ENCODE measurements around the gene MED10. TPM values are rescaled to one million over a fixed set of nuclear protein-coding genes. Genes with fewer than 3 reads are reported as not detected.
"Not testable (repeated sequence)": the region's sequence is repeated elsewhere in the genome, so short reads cannot be mapped to it uniquely, and the experiment has no call there.

The MED10 gene
- polyA plus RNA-seq, 1 donor, result 37.1 TPM

DNA sequence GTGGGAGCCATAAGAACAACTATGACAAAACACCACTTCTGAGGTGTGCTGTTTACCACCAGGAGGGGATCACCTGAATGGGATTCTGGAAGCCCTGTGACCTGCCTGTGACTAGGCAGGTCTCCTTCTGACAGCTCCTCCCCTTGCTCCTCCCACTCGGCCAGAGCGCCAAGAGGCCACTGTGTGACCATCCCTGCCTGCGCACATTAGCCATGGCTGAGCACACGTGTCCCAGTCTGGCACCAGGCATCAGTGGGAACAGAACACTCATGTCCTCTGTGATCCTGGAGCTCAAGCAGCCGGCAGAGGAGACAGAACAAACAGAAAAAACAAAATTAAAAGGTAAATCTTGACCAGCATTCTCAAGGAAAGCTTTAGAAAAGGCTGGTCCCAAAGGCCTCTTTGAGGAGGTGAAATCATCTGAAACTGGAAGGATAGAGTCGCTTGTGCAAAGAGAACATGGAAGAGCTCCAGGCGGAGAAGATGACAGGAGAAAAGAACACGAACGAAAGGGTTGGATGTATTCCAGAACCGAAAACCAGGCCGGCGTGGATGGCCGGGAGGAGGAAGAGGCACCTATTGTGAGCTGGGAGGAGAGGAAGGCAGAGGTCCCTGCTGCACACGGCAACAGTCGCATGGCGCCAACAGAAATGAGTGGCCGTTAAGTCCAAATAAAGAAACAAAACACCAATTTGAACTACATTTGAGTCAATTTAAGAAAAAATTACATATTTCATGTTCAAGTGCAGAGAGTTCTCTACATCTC lies 5.1 kb downstream of the MED10 start:
- no peak for DNase-seq (ENCODE audit: low read depth)

DNA sequence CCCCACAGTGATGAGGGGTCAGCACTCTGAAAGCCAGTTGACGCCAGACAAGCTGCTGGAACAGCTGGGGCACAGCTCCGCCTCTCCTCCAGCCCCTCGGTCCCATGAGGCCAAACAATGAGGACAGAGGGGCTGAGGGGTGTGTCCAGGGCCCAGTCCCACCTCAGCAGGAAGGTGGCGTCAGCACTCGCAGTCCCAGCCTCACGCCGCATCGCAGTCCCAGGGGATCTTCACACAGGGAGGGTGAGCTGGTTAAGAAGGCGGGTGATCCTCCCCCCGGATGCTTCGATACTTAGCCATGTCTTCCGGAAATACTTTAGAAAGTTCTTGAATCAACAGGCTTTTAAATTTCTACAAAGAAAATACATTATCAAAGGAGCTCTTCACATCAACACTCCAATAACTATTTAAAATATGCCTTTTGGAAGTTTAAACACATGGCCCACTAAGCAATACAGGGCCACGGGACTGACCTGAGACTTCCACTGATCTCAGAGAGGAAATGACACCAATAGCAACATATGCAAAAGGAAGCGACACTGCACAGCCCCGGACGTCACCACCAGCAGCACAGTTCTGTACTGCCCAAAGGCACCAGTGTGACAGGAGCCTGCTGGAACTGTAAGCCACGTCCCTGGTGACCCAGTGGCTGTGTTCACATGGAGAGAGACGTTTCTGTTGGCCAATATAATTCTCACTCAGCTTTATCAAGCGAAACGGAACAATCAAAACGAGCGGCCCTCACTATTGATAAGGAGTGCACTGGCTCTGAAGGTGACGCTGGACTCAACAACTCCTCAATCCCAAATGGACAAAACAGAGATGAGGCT lies 5.9 kb downstream of the MED10 start:
- DNase-seq (ENCODE audit: low read depth), result no peak

DNA sequence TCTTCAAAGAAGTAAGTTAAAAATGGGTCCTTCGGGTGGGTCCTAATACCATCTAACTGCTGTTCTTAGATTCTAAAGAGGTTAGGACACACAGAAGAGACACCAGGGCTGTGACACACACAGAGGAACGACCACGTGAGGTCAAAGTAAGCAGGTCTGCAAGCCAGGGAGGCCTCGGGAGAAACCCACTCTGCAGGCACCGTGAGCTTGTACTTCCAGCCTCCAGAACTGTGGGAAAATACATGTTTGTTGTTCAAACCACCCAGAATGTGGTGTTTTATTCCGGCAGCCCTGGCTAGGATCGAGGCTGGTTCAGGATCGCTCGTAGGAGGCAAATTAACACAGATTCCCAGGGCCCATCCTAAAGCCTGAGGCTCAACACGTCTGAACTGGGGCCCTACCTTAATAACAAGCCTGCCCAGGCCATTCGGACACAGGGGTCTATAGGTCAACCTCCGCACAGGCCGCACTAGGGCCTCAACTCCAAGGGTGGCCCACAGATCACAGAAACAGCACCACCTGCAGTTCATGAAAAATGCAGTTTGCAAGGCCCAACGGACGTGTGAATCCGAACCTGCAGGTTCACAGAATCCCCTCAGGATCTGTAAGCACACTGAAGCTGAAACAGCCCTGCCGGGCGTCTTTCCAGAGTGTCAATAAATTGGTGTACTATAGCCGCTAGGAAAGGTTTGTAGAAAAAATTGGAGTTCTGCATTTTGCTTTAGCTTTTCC lies 7.1 kb downstream of the MED10 start:
- DNase-seq (ENCODE audit: low read depth), result no peak

DNA sequence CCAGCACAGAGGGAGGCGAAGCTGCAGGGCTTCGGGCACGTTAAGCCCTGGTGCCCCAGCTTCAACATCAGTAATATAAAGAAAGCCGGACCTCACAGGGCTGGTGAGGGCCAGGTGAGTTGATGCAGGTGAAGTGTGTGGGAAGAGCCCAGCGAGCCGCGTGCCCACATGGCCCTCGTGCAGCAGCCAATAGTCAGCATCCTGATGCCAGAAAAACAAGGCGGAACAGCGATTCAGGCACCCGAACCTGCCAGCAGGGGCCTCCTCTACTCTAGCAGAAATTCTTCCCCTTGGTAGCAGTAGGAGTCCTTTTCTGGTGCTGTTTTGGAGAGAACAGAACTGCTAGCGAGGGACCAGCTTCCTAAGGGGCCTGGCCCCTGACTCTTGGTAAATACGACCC lies 7.8 kb downstream of the MED10 start:
- DNase-seq (ENCODE audit: low read depth), result no peak

DNA sequence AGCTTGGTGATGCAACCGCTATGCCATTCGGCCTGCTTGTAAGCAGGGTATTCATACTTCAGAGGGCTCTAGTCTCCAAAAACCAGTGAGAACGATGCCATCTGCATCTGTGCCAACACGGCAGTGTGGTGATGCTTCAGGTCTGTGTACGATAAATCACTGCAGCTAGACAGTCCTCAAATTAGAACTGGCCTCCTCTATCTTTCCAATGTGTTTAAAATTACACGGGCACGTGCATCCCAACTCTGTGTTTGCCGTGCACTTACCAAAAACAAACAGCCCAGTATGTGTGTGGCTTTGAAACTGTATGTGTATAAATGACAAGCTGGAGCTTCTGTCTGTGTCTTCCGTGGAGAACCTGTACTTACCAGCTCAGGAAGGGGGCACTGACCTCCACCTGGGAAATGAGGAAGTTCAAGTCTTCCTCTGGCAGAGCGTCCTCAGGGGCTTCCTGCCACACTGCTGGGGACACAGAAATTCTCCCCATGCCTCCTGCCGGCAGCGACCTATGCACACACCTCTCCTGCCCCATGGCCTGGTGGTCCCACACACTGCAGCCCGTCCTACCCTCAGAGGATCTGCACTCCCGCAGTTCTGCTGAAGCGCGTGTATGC lies 12.3 kb downstream of the MED10 start:
- DNase-seq (ENCODE audit: low read depth), result no peak

DNA sequence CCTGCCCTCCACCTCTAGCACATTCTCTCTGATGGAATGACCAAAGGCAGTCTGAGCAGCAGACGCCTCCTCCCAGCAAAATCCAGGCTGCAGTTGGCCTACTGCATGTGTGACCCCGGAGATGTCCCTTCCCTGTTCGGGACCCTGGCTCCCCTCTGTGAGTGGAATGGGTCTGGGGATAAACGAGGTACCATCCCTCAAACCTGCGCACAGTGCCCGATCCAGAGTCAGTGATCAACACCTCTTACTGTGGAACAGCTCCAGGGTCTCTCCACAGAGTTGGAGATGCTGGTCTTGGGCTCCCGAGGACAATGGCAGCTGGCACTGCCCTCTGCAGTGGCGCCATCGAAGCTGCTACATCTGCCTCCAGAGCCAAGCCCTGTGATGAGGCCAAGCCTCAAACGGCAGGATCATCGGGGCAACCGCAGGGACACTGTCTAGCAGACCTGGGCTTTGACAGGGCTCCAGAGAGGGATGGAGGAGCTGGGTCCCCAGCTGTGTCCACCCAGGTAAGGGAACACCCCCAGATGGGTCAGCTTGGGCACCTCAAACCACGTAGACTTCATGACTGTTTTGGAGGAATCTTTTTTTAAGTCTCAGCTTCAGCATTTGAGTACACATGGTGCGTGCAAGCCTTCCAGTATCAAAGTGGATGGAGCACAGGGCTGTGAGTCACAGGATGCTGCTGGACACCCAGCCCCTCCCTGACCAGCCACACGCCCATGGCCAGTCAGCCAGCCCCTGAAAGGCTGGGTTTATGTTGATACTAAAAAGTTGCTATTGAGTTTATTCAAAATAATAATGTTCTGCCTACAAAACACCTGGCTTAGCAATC lies 13.0 kb downstream of the MED10 start:
- no peak for DNase-seq (ENCODE audit: low read depth)

DNA sequence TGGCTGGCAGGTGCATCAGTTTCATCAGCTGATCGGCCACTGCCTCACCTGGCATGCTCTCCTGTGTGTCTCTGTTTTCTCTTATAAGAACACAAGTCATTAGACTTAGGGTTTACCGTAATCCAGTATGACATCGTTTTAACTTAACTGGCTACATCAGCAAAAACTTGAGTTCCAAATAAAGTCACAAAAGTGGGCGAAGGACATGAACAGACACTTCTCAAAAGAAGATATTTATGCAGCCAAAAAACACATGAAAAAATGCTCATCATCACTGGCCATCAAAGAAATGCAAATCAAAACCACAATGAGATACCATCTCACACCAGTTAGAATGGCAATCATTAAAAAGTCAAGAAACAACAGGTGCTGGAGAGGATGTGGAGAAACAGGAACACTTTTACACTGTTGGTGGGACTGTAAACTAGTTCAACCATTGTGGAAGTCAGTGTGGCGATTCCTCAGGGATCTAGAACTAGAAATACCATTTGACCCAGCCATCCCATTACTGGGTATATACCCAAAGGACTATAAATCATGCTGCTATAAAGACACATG lies 14.8 kb downstream of the MED10 start:
- not testable (repeated sequence) for DNase-seq (ENCODE audit: low read depth)

DNA sequence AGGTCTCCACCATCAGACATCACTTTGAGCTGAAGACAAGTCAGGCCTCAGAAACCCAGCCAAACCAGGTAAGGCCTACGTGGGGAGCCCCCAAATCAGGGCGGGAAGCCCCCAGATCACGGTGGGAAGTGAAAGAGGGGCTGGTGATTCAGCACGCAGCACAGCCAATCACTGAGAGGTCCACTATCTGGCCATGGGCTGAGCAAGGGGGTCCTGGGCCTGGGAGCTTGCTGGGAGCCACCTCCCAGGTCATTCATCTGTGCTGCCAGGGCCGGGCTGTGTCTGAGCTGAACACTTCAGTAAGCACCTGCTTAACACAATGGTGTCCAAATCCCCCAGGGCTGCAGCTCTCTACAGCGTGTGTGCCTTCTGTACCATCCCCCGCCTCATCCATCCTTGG lies 15.5 kb downstream of the MED10 start:
- no peak for DNase-seq (ENCODE audit: low read depth)

DNA sequence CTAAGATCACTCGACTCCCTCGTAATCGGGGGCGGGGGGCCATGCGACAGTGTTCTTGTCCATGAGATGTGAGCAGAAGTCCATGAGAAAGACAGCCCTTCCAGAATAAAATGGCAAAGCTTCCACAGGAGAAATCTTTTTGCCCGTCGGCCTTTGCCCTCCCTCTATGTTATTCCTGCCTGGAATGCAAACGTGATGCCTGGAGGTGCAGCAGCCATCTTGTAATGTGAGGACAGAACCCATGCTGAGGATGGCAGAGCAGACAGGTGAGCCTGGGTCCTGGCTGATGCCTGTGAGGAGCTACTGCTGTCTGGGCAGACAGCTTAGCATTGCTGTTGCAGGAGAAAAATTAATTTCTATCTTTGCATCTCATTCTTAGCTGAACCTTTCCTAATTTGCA lies 17.2 kb downstream of the MED10 start:
- DNase-seq (ENCODE audit: low read depth), result no peak

DNA sequence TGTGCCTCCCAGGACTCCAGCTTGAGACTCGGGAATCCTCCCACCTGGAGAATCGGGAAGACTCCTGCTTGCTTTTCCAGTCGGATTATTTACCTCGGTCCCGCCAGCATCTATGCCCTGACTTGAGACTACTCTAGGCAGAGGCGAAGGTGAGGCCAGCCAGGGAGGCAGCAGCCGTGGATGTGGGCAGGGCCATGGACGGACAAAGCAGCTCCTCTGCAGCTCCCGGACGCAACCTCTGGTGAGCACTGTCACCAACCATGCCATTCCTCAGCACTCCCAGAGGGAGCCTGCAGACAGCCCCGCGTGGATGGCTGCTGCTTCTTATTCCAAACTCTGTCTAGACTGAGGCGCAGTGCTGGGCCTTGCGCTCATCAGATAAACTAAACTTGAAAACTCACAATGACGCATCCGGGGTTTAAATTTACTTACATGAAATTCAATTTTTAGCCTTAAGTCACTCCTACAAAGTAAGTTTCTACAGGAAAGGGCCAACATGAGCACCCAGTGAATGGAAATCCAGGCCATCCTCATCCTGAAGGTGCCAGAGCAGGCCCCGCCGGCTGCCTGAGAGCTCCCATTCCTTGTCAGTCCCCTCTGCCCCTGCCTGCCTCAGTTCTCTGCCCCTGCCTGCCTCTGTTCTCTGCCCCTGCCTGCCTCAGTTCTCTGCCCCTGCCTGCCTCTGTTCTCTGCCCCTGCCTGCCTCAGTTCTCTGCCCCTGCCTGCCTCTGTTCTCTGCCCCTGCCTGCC lies 17.8 kb downstream of the MED10 start:
- no peak for DNase-seq (ENCODE audit: low read depth)

DNA sequence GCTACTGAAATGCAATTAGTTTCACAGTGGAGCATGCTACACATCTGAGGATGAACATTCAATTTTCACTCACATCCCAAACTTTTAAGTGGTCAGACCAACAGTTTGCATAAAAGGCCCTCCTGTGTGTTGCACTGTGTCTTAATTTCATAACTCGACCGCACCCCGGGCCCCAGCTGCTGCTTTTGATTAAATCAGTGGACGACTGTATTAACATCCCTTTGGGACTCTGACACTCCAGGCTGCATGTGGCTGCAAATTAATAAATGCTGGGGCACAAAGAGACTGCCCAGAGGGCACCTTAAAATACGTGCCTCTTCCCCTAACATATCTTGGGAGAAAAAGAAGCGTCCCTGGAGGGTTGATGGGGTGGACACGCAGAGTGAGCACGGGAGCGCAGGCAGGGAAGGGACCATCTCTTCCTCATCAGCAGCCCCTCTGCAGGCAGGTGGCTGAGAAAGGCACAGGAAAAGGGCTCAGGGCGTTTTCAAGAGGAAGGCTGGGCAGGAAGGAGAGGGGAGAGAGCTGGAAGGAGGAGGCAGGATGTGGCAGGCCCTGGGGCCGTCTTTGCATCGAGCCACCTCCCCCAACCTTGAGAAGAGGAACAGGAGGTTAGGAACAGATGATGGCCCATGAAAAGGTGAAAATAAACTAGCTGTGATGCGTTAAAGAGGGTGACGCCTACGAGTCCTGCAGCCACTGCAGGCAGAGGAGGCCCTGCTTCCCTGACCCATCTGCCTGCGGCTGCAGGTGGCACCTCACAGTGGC lies 18.6 kb downstream of the MED10 start:
- DNase-seq (ENCODE audit: low read depth), result no peak

DNA sequence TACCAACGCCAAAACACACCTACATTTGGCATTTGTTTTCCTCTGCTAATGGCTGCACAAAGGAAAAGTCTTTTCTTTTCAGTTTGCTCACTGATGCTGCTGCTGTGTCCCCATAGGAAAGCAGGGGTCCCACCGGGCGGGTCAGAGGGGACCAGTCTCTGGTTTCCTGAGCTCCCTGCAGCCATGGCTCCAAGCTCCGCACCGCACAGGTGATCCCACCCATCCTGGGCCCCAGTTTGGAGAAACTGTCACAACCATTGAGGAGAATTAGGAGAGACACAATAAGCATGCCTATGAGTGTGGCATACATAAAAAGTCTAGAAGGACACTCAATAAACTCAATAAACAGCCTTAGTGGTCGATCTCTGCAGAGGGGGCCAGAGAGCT lies 19.9 kb downstream of the MED10 start:
- DNase-seq (ENCODE audit: low read depth), result no peak

DNA sequence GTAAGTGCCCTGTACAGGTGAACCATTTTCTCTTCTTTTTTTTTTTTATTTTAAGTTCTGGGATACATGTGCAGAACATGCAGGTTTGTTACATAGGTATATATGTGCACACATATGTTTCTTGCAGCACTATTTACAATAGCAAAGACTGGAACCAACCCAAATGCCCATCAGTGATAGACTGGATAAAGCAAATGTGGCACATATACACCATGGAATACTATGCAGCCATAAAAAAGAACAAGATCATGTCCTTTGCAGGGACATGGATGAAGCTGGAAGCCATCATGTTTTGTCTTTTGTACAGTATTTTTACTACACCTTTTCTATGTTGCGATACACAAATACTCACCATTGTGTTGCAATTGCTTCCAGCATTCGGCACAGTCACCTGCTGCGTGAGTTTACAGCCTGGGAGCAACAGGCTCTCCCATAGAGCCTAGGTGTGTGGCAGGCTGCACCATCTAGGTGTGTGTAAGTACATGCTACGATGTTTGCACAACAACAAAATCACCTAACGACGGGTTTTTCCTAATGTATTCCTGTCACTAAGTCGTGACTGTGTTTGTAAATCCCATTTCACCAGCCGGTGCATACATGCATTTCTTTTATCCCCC lies 20.4 kb downstream of the MED10 start:
- DNase-seq (ENCODE audit: low read depth), result not testable (repeated sequence)

DNA sequence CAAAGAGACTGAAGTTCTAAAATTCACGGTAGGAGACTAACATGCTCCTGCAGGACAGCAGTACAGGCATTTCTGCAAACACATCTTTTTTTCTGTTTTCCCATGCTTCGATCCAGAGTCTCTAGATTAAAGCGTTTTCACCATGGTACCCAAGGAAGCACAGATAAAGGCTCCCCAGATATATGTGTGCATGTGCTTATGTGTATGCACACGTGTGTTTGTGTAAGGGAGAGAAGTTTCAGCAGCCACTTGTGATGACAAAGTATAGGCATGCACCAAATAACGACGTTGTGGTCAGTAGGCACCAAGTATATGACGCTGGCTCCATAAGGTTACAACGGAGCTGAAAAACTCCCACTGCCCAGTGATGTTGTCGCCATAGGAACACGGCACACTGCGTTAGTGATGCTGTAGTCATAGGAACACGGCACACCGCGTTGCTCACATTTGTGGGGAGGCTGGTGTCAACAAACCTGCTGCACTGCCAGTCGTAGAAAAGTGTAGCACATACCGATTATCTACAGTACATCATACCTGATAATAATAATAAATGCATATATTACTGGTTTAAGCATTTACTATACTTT lies 21.7 kb downstream of the MED10 start:
- no peak for DNase-seq (ENCODE audit: low read depth)

DNA sequence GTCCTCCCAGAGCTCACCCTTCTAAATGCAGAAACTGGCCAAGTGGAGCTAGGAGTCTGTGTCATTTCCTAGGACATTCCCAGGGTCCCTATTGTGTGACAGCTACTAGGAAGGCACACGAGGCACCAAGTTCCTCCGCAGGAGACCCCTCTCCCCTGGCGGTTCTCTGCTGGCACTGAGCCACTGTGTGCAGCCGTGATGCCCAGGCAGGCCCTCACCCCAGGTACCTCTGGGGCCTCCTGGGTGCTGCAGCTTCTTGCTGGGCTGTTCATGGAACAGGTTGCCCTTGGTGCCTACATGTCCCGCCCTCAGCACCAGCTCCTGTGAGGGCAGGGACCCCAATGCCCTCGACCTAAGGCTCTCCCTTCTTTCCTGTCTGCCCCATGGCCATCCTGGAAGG lies 23.1 kb downstream of the MED10 start:
- DNase-seq (ENCODE audit: low read depth), result no peak

DNA sequence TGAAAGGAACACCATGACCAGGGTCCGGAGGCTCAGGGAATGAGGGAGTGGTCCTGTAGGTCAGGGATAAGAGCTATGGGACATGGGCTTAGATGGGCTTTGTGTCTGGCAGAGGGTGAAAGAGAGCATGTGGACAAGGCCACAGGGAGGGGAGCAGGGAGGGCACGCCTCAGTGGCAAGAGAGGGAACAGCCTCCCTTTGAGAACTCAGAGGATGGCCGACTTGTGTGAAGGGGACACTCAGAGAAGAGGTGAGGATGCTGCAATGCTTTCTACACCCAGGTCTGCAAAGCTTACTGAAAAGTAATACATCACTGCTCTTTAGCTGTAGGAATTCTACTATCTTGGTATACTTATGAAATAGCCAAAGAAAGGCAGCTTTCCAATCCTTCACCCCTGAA lies 23.5 kb downstream of the MED10 start:
- no peak for DNase-seq (ENCODE audit: low read depth)

DNA sequence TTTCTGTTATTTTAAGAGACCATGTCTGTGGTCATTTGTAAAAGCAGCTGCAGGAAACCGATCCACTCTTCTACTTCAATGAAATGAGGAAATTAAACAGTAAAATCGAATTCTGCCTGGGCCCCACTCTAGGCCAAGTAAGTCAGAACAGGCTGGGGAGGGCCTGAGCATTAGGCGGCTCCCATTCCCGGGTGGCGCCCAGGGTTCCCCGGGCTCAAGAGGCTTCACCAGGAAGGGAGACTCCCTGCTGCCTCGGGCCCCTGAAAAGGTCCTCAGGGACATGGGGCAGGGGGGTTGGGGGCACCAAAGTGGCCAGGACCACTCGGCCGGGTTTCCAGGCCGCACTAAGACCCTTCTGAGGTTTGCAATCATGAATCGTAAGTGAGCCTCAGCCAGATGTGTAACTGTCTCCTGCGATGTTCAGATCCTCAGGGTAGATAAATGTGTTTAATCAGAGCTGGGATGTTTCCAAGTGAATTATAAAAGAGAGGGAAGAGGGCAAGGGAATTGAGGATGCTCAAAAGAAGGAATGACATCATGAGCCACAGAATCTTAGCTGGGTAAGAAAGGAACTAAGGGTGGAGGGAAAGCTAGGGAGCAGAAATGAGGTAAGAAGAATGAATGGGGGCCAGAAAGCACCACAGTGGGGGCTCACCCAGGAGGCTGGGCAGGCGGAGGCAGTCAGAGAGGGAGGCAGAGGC lies 24.6 kb downstream of the MED10 start:
- no peak for DNase-seq (ENCODE audit: low read depth)
